Endothelial cell (in vitro differentiated cells): ENCODE measurements around the gene HRAS. TPM values are rescaled to one million over a fixed set of nuclear protein-coding genes. Genes with fewer than 3 reads are reported as not detected.

Source experiments
- DNase-seq: peaks from one replicate; pipeline ENCODE4 v3.0.0; 2021; ENCODE audit warnings: low spot score
- H3K27ac Mint-ChIP-seq: one replicate; pipeline ENCODE4 v1.8.0; 2021; ENCODE audit warnings: mixed read lengths, inconsistent platforms; ENCODE audit not compliant: unreplicated experiment
- H3K27me3 Mint-ChIP-seq: one replicate; pipeline ENCODE4 v1.8.0; 2021; ENCODE audit warnings: mild to moderate bottlenecking, moderate library complexity, mixed read lengths, inconsistent platforms; ENCODE audit not compliant: unreplicated experiment
- H3K36me3 Mint-ChIP-seq: one replicate; pipeline ENCODE4 v1.8.0; 2021; ENCODE audit warnings: mild to moderate bottlenecking, low read depth, mixed read lengths, inconsistent platforms; ENCODE audit not compliant: unreplicated experiment
- H3K4me1 Mint-ChIP-seq: one replicate; pipeline ENCODE4 v1.8.0; 2021; ENCODE audit warnings: mild to moderate bottlenecking, mixed read lengths, inconsistent platforms; ENCODE audit not compliant: unreplicated experiment
- H3K4me3 Mint-ChIP-seq: one replicate; pipeline ENCODE4 v1.8.0; 2021; ENCODE audit warnings: mild to moderate bottlenecking, mixed read lengths, inconsistent platforms; ENCODE audit not compliant: unreplicated experiment
- H3K9me3 Mint-ChIP-seq: one replicate; pipeline ENCODE4 v1.8.0; 2021; ENCODE audit warnings: mixed read lengths, inconsistent platforms; ENCODE audit not compliant: unreplicated experiment
- total RNA-seq: library from RNA; stranded (reverse); fragmentation: NEBNext Ultra II Directional; extraction: Animal tissue kit (Norgen Biotek cat#: 25700); gene quantifications from one replicate; pipeline ENCODE4 v1.2.1, GENCODE V29; 2021; ENCODE audit not compliant: unreplicated experiment
- TF ChIP-seq, protein P1 (sequence below): fragments of 200-600 bp; sonication (generic); IDR thresholded peaks from one replicate; pipeline ENCODE4 v1.5.0; 2021; ENCODE audit warnings: antibody characterized with exemption; ENCODE audit not compliant: unreplicated experiment

The HRAS gene
- total RNA-seq, 1 donor from 2014 or later: 92.4 TPM

- DNase-seq: no peak
- Mint-ChIP-seq H3K4me3 (no peak overlapping the region), H3K27ac (no peak overlapping the region), H3K27me3 (peaks cover 6% of the 10 kb centered on the region), H3K36me3 (peaks cover 29% of the 10 kb centered on the region), H3K9me3 (no peaks in the 10 kb centered on the region), H3K4me1 (no peaks in the 10 kb centered on the region)
- TF ChIP-seq, protein P1, sequence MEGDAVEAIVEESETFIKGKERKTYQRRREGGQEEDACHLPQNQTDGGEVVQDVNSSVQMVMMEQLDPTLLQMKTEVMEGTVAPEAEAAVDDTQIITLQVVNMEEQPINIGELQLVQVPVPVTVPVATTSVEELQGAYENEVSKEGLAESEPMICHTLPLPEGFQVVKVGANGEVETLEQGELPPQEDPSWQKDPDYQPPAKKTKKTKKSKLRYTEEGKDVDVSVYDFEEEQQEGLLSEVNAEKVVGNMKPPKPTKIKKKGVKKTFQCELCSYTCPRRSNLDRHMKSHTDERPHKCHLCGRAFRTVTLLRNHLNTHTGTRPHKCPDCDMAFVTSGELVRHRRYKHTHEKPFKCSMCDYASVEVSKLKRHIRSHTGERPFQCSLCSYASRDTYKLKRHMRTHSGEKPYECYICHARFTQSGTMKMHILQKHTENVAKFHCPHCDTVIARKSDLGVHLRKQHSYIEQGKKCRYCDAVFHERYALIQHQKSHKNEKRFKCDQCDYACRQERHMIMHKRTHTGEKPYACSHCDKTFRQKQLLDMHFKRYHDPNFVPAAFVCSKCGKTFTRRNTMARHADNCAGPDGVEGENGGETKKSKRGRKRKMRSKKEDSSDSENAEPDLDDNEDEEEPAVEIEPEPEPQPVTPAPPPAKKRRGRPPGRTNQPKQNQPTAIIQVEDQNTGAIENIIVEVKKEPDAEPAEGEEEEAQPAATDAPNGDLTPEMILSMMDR: no peak
These were observed 35.9 kb downstream of the HRAS start for GRCh38 chr11:499201-500076.

DNA sequence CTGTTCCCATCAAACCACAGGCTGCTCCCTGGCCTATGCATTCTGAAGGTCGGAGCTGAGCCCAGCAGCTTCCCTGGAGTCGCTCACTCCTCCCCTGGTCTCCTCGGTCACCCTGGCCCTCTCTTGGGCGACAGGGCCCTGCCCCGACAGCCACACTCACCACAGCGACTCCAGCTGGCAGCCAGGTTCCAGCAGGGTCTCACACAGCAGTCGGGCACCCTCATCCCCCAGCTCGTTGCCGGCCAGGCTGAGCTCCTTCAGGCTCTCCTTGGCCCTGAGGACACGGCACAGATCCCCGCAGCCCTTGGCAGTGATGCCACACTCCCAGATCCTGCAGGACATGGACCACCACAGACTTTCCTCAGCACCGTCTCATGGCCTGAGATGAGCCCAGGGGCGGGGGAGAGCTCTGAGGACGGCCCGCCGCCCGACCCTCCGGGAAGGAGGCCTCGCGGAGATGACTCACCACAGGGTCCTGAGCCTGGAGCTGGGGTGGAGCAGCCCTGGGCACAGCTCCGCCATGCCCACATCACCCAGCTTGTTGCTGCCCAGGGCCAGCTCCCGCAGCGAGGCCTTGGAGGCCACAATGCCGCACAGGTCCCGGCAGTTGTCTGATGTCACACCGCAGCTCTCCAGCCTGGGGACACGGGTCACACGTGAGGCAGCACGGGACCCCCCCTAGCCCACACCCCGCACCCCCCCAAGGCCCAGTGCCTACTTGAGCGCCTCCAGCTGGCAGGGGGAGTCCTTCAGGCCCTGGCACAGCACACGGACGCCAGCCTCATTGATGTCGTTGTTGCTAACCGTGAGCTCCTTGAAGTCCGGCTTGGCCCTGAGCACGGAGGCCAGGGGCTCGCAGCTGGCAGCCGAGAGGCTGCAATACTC lies 36.8 kb downstream of the HRAS start:
- DNase-seq: no peak

DNA sequence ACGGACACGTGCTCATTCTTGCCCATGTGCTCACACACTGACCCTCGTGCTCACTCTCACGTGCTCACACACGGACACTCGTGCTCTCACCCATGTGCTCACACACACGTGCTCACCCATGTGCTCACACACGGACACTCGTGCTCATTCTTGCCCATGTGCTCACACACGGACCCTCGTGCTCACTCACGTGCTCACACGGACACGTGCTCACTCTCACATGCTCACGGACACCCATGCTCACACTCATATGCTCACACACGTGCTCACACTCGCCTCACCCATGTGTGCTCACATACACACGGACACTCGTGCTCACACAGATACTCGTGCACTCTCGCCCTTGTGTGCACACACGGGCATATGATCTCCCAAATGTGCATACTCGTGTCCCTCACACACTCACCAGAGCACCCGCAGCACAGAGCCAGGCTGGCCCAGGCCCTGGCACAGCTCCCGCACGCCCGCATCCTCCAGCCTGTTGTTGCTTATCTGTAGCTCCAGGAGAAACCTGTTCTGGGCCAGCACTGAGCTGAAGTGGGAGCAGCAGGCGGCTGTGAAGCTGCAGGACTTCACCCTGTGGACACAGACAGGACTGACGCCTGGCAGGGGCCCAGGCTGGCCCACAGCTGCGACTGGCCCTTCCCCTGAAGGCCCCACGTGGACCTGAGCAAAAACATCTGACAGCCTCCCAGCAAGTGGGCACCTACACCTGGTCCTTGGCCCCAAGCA lies 37.6 kb downstream of the HRAS start:
- Mint-ChIP-seq H3K27me3 (peaks cover 9% of the 10 kb centered on the region), H3K36me3 (peaks cover 32% of the 10 kb centered on the region), H3K9me3 (no peaks in the 10 kb centered on the region), H3K27ac (peak overlapping the region; percentile 62), H3K4me3 (peak overlapping the region; percentile 85), H3K4me1 (no peaks in the 10 kb centered on the region)
- TF ChIP-seq, protein P1: no peak
- no peak for DNase-seq

More for the DNA sequence above, 36.8 kb downstream of the HRAS start:
- Mint-ChIP-seq H3K36me3 (peaks cover 32% of the 10 kb centered on the region), H3K9me3 (no peaks in the 10 kb centered on the region), H3K27me3 (peaks cover 6% of the 10 kb centered on the region), H3K4me1 (no peaks in the 10 kb centered on the region), H3K27ac (peak overlapping the region; percentile 30), H3K4me3 (peak overlapping the region; percentile 73)
- TF ChIP-seq, protein P1: no peak

- H3K9me3 Mint-ChIP-seq: no peaks in the 10 kb centered on the region
- H3K27ac Mint-ChIP-seq: peak overlapping the region; percentile 62
- H3K27me3 Mint-ChIP-seq: peaks cover 9% of the 10 kb centered on the region
- no peak for DNase-seq
- peak overlapping the region; percentile 85 for H3K4me3 Mint-ChIP-seq
- peaks cover 32% of the 10 kb centered on the region for H3K36me3 Mint-ChIP-seq
- no peaks in the 10 kb centered on the region for H3K4me1 Mint-ChIP-seq
- TF ChIP-seq, protein P1: no peak
These were observed 38.4 kb downstream of the HRAS start for GRCh38 chr11:496834-497564.
